ENCODE measurements around the gene SNAP47. TPM values are rescaled to one million over a fixed set of nuclear protein-coding genes. Genes with fewer than 3 reads are reported as not detected.
A peak's percentile ranks its signal among the peaks of the same experiment; 100 is the strongest.

The SNAP47 gene
- total RNA-seq (24.0 and 25.3 TPM in 2 replicates), polyA plus RNA-seq (26.5 and 32.7 TPM in 2 replicates), polyA minus RNA-seq (20.4 and 24.8 TPM in 2 replicates), Bru-seq, nascent RNA (percentile 51 among the genes with signal in this experiment), BruChase-seq, experiment 1, labeled RNA remaining after a 6-hour chase (percentile 62 among the genes with signal in this experiment), BruChase-seq, experiment 2, labeled RNA remaining after a 2-hour chase (percentile 58 among the genes with signal in this experiment)
- polyA plus RNA-seq (2011; cell fraction: cytosol; rRNA removed) = 30.5 and 33.1 TPM in 2 replicates
- polyA plus RNA-seq (2011; cell fraction: nucleus; rRNA removed) = 23.6 and 25.3 TPM in 2 replicates
- polyA plus RNA-seq (2012) = 20.3 and 25.5 TPM in 2 replicates
- 18.2 TPM for polyA minus RNA-seq (2011; cell fraction: cytosol; rRNA and poly(A)+ RNA removed)
- 18.4 and 18.7 TPM in 2 replicates for polyA minus RNA-seq (2011; cell fraction: nucleus; rRNA and poly(A)+ RNA removed)
- long read RNA-seq, transcript SNAP47-202 (5 exons, 2,362 nt) = major isoform, 56 of 102 reads
- long read RNA-seq, partial matches to known transcripts = 4 of 102 reads
- long read RNA-seq, other reads (novel, unspliced or antisense) = 41 of 102 reads

- no peaks in the 10 kb centered on the region for H3K9me3 ChIP-seq (replicated peaks; ENCODE audit: control insufficient read depth, insufficient read depth, low read length)
- peaks cover 0 to 24% of the 10 kb centered on the region in 2 experiments for H3K36me3 ChIP-seq (ENCODE audit: control insufficient read depth in 2 of 2, extremely low read depth in 1 of 2, insufficient read depth in 2 of 2, low read length in 2 of 2)
- dilution Hi-C loops (cut with MboI; ENCODE audit: extremely low pct_ligation_motif_present, low sequenced_read_pairs) = no loop called here
- POLR2A ChIA-PET = no interaction called here
- peak within 1 kb of the TSS; percentile 70 for H3K9ac ChIP-seq (replicated peaks; ENCODE audit: extremely low read depth, insufficient read depth, low read length)
- H3K27ac ChIP-seq (ENCODE audit: insufficient read depth, low read depth, low read length) = peak within 1 kb of the TSS; percentile 44
- peak within 1 kb of the TSS; percentile 91 for H2AFZ ChIP-seq (ENCODE audit: low read depth, low read length)
- H3K9me1 ChIP-seq (replicated peaks; ENCODE audit: control insufficient read depth, extremely low read depth, insufficient read depth, low read length) = no peaks in the 10 kb centered on the region
- intact Hi-C loops (cut with micrococcal nuclease) = loop anchor here (1.0 to 10.0 kb wide), 3 partner anchors 53 to 350 kb away; partner anchors contain the start of gene ARF1
- H3K4me2 ChIP-seq (ENCODE audit: insufficient read depth, low read length) = peak within 1 kb of the TSS; percentile 85
- CTCF ChIA-PET = interaction anchor here (0.9 to 1.0 kb wide), 2 partner anchors 211 to 213 kb away, joined by 3 read pairs; no protein-coding TSS in a partner anchor
- no TSS peak for BruUV-seq (replicated peaks)
- no peak for TF ChIP-seq EZH2 (IDR thresholded peaks at IDR 0.05; ENCODE audit: borderline replicate concordance, low read depth, low read length, severe bottlenecking)
- TF ChIP-seq FOS (IDR thresholded peaks at IDR 0.05; ENCODE audit: borderline replicate concordance, insufficient read depth, low read length) = no peak
- peak; percentile 96 for TF ChIP-seq POLR2AphosphoS5 (IDR thresholded peaks at IDR 0.05; ENCODE audit: insufficient read depth, low read depth, low read length)
- TF ChIP-seq CTCF (IDR thresholded peaks at IDR 0.05; ENCODE audit: extremely low read depth in 1 of 2, insufficient read depth in 1 of 2, low read depth in 1 of 2, low read length in 2 of 2) = no peak
- TF ChIP-seq POLR2A (IDR thresholded peaks at IDR 0.05; ENCODE audit: low read depth, low read length) = peak; percentile 80
- TF ChIP-seq MAX (IDR thresholded peaks at IDR 0.05; ENCODE audit: insufficient read depth, insufficient read length) = peak; percentile 32
- TF ChIP-seq MYC (IDR thresholded peaks at IDR 0.05; ENCODE audit: low read depth, low read length) = peak; percentile 70
- no peak for TF ChIP-seq JUN (IDR thresholded peaks at IDR 0.05; ENCODE audit: borderline replicate concordance, insufficient read depth, insufficient read length, low read depth)
- no peak for TF ChIP-seq GATA2 (IDR thresholded peaks at IDR 0.05; ENCODE audit: insufficient read depth, insufficient read length, low read depth, low read length)
- no peaks in the 10 kb centered on the region for H4K20me1 ChIP-seq (replicated peaks; ENCODE audit: control insufficient read depth, extremely low read depth, insufficient read depth, low read length)
- peaks cover 56% of the 10 kb centered on the region for H3K79me2 ChIP-seq (ENCODE audit: control insufficient read depth, insufficient read depth, low read length)
- DNase-seq (ENCODE audit: low read depth, low spot score) (peak; percentile 89), FAIRE-seq (peak; percentile 85)
- H3K27me3 ChIP-seq (ENCODE audit: control insufficient read depth in 2 of 2, insufficient read depth in 2 of 2, low read length in 2 of 2) = no peaks in the 10 kb centered on the region
- peak within 1 kb of the TSS; percentile 65 to 89 (median 87) for H3K4me3 ChIP-seq (replicated peaks in 1 of 3; ENCODE audit: insufficient read depth in 1 of 3, low read depth in 1 of 3, low read length in 3 of 3)
- H3K4me1 ChIP-seq (ENCODE audit: control insufficient read depth, extremely low read depth, insufficient read depth, low read length) = peaks cover 12% of the 10 kb centered on the region
Measured at GRCh38 chr1:227734856-227735538, at the start of gene SNAP47, which contains the start of gene JMJD4. SNAP47 (plus strand) TSS chr1:227735435; CDS start chr1:227747737, 12,302 bp downstream. JMJD4 (minus strand) TSS chr1:227735302; CDS start chr1:227735273, 29 bp downstream.

Data from endothelial cell of umbilical vein (primary cell).